ENCODE results near the gene MAGT1. TPM values are rescaled to one million over a fixed set of nuclear protein-coding genes. Genes with fewer than 3 reads are reported as not detected.
"Not testable (repeated sequence)": the region's sequence is repeated elsewhere in the genome, so short reads cannot be mapped to it uniquely, and the experiment has no call there.

Gene MAGT1
- total RNA-seq, 2 experiments from 2014 or later = 35.0 to 40.6 TPM

DNA sequence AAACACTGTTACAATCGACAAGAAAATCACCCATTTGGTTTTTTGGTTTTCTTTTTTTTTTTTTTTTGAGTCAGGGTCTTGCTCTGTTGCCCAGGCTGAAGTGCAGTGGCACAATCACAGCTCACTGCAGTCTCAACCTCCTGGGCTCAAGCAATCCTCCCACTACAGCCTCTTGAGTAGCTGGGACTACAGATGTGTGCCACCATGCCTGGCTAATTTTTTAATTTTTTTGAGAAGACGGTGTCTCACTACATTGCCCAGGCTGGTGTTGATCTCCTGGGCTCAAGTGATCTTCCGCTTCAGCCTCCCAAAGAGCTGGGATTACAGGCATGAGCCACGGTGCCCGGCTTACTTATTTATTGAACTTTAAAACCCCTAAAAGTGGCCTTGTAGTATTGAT, 63.7 kb downstream of the MAGT1 start:
- intact Hi-C loops (cut with DNase I, micrococcal nuclease); H3K27ac Mint-ChIP-seq; DNase-seq; H3K9me3 Mint-ChIP-seq (ENCODE audit: low read depth); H3K4me1 Mint-ChIP-seq; ATAC-seq; H3K27me3 Mint-ChIP-seq; H3K4me3 Mint-ChIP-seq; POLR2A ChIA-PET: not testable (repeated sequence)
- H3K36me3 Mint-ChIP-seq (ENCODE audit: low read depth) = peaks cover 28% of the 10 kb centered on the region
- CTCF ChIA-PET = interaction anchor here (0.6 kb wide), 1 partner anchor 10 kb away, joined by 4 read pairs; no protein-coding TSS in a partner anchor

- DNase-seq; CTCF ChIA-PET; H3K27ac Mint-ChIP-seq; POLR2A ChIA-PET; H3K4me3 Mint-ChIP-seq; H3K4me1 Mint-ChIP-seq; H3K9me3 Mint-ChIP-seq (ENCODE audit: low read depth); H3K27me3 Mint-ChIP-seq; ATAC-seq: not testable (repeated sequence)
- intact Hi-C loops (cut with DNase I, micrococcal nuclease) = loop anchor here in 1 of 2 experiments (10.0 kb wide), 1 partner anchor 47 kb away; no protein-coding TSS in a partner anchor
- peaks cover 27% of the 10 kb centered on the region for H3K36me3 Mint-ChIP-seq (ENCODE audit: low read depth)
Measured at GRCh38 chrX:77821989-77822388, 73.2 kb downstream of the MAGT1 start.

DNA sequence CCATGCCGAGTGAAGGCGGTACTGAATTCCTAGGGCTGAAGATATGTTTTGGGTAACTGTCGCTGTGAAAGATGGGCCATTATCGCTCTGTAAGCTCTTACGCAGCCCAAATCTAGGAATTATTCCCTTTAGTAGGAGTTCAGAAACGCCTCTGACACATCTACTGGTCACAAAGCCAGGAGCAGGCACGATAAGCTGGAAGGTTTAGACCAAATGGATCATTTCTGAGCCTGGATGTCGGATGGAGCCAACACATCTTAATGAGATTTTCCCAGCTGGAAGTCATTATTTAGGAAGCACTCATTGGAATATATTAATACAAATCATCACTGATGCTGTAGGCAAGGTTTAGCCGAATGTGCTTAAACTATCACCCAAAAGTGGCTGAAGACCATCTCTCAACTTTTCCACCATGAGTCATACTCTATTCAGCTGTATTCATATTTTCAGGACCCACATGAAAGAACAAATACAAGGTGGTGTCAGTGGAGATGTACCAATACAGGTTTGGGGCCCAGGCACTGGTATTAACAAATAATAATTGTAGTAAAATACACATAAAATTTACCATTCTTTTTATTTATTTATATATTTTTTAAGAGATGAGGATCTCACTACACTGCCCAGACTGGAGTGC, 75.0 kb downstream of the MAGT1 start:
- Mint-ChIP-seq H3K36me3 (ENCODE audit: low read depth) (peaks cover 18% of the 10 kb centered on the region), H3K4me3 (no peak overlapping the region), H3K27me3 (no peaks in the 10 kb centered on the region), H3K9me3 (ENCODE audit: low read depth) (peaks cover 7% of the 10 kb centered on the region), H3K4me1 (peaks cover 7% of the 10 kb centered on the region), H3K27ac (no peak overlapping the region)
- CTCF ChIA-PET = interaction anchor here (0.6 kb wide), 1 partner anchor 252 kb away, joined by 3 read pairs; no protein-coding TSS in a partner anchor
- intact Hi-C loops (cut with DNase I, micrococcal nuclease) = loop anchor here in 1 of 2 experiments (10.0 kb wide), 1 partner anchor 45 kb away; no protein-coding TSS in a partner anchor
- POLR2A ChIA-PET = no interaction called here
- ATAC-seq (no peak), DNase-seq (no peak)

GRCh38 chrX:77814210-77814609, 81.0 kb downstream of the MAGT1 start:
- CTCF ChIA-PET = interaction anchor here (0.6 kb wide), 1 partner anchor 215 kb away, joined by 3 read pairs; no protein-coding TSS in a partner anchor
- intact Hi-C loops (cut with DNase I, micrococcal nuclease) = no loop called here
- ATAC-seq (no peak), DNase-seq (no peak)
- Mint-ChIP-seq H3K27me3 (no peaks in the 10 kb centered on the region), H3K36me3 (ENCODE audit: low read depth) (no peaks in the 10 kb centered on the region), H3K4me1 (peaks cover 3% of the 10 kb centered on the region), H3K27ac (no peak overlapping the region), H3K4me3 (no peak overlapping the region), H3K9me3 (ENCODE audit: low read depth) (no peaks in the 10 kb centered on the region)
- POLR2A ChIA-PET = no interaction called here

- POLR2A ChIA-PET = no interaction called here
- Mint-ChIP-seq H3K9me3 (ENCODE audit: low read depth) (no peaks in the 10 kb centered on the region), H3K27ac (no peak overlapping the region), H3K4me3 (no peak overlapping the region), H3K27me3 (no peaks in the 10 kb centered on the region), H3K4me1 (no peaks in the 10 kb centered on the region), H3K36me3 (ENCODE audit: low read depth) (no peaks in the 10 kb centered on the region)
- no peak for ATAC-seq
- CTCF ChIA-PET = no interaction called here
- DNase-seq = no peak
- intact Hi-C loops (cut with DNase I, micrococcal nuclease) = no loop called here
Measured at GRCh38 chrX:77802201-77802600, 93.0 kb downstream of the MAGT1 start.

DNA sequence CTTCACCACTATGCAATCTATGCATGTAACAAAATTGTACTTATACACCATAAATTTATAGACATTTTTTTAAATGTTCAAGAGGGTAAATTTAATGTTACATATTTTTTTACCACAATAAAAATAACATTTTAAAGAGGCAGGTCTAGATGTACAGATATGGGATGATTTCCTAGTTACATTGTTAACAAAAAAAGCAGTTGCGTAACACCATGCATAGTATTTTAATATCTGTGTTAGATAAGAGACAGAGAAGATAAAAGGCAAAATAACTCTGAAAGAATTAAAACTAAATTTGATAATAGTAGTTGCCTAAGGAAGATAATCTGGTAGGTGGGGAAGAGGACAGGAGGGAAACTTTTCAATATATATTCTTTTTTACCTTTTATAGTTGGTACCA, 100.1 kb downstream of the MAGT1 start:
- no peaks in the 10 kb centered on the region for H3K36me3 Mint-ChIP-seq (ENCODE audit: low read depth)
- intact Hi-C loops (cut with DNase I, micrococcal nuclease) = no loop called here
- H3K27me3 Mint-ChIP-seq = no peaks in the 10 kb centered on the region
- DNase-seq = no peak
- H3K4me1 Mint-ChIP-seq = no peaks in the 10 kb centered on the region
- H3K27ac Mint-ChIP-seq = no peak overlapping the region
- ChIA-PET POLR2A (no interaction called here), CTCF (no interaction called here)
- no peaks in the 10 kb centered on the region for H3K9me3 Mint-ChIP-seq (ENCODE audit: low read depth)
- H3K4me3 Mint-ChIP-seq = no peak overlapping the region
- ATAC-seq = no peak

- H3K4me3 Mint-ChIP-seq = no peak overlapping the region
- H3K9me3 Mint-ChIP-seq (ENCODE audit: low read depth) = no peaks in the 10 kb centered on the region
- CTCF ChIA-PET = no interaction called here
- ATAC-seq (no peak), DNase-seq (no peak)
- intact Hi-C loops (cut with DNase I, micrococcal nuclease) = no loop called here
- H3K36me3 Mint-ChIP-seq (ENCODE audit: low read depth) = no peaks in the 10 kb centered on the region
- H3K27me3 Mint-ChIP-seq = no peaks in the 10 kb centered on the region
- no peaks in the 10 kb centered on the region for H3K4me1 Mint-ChIP-seq
- POLR2A ChIA-PET = no interaction called here
- no peak overlapping the region for H3K27ac Mint-ChIP-seq
Measured at GRCh38 chrX:77793946-77794345, 101.3 kb downstream of the MAGT1 start.

DNA sequence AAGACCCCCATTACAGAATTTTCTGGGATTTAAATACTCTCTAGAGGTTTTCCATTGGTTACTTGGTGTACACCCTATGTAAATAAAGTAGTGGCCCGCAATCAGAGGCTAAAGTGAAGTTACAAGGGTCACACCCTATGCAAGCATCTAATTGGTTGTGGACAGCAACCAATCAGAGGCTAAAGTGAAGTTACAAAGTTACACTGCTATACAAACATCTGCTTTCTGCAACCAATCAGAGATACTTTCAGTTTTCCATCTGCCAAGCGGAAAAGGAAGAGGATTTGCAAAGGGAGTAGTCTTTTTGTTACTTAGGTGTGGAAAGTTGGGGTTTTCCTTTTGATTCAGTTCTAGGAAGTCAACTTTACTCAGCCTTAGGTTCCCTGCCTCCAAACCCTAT, 107.2 kb downstream of the MAGT1 start:
- Mint-ChIP-seq H3K9me3 (ENCODE audit: low read depth) (no peaks in the 10 kb centered on the region), H3K4me3 (peak overlapping the region; percentile 67), H3K4me1 (peaks cover 19% of the 10 kb centered on the region), H3K27ac (peak overlapping the region; percentile 78), H3K36me3 (ENCODE audit: low read depth) (no peaks in the 10 kb centered on the region), H3K27me3 (no peaks in the 10 kb centered on the region)
- POLR2A ChIA-PET = interaction anchor here (0.6 kb wide), 1 partner anchor 13 kb away, joined by 10 read pairs; no protein-coding TSS in a partner anchor
- peak; percentile 16 for DNase-seq
- CTCF ChIA-PET = no interaction called here
- ATAC-seq = peak; percentile 58
- intact Hi-C loops (cut with DNase I, micrococcal nuclease) = loop anchor here (5.0 to 10.0 kb wide), 2 partner anchors 103 to 314 kb away; partner anchors contain the start of gene PGK1 (in 1 of the 2)

GRCh38 chrX:77786365-77786680, 108.9 kb downstream of the MAGT1 start:
- ATAC-seq (no peak), DNase-seq (no peak)
- ChIA-PET CTCF (no interaction called here), POLR2A (no interaction called here)
- Mint-ChIP-seq H3K27me3 (no peaks in the 10 kb centered on the region), H3K27ac (peak overlapping the region; percentile 100), H3K36me3 (ENCODE audit: low read depth) (peaks cover 3% of the 10 kb centered on the region), H3K4me1 (peaks cover 26% of the 10 kb centered on the region), H3K4me3 (peak overlapping the region; percentile 91), H3K9me3 (ENCODE audit: low read depth) (no peaks in the 10 kb centered on the region)
- intact Hi-C loops (cut with DNase I, micrococcal nuclease) = loop anchor here (1.0 to 10.0 kb wide), 4 partner anchors 102 to 316 kb away; partner anchors contain the start of genes MAGT1 (in 2 of the 2), COX7B (in 1 of the 2) and PGK1 (in 1 of the 2)

GRCh38 chrX:77785486-77786364, 109.5 kb downstream of the MAGT1 start, which contains the start of gene ATRX:
Gene ATRX (minus strand): TSS chrX:77786216. CDS start chrX:77786001, 215 bp downstream.
- CTCF ChIA-PET = no interaction called here
- Mint-ChIP-seq H3K4me1 (peaks cover 26% of the 10 kb centered on the region), H3K36me3 (ENCODE audit: low read depth) (peaks cover 5% of the 10 kb centered on the region), H3K4me3 (peak within 1 kb of the TSS; percentile 91), H3K27ac (peak within 1 kb of the TSS; percentile 100), H3K9me3 (ENCODE audit: low read depth) (no peaks in the 10 kb centered on the region), H3K27me3 (no peaks in the 10 kb centered on the region)
- POLR2A ChIA-PET = no interaction called here
- ATAC-seq = peak; percentile 91
- peak; percentile 84 for DNase-seq
- intact Hi-C loops (cut with DNase I, micrococcal nuclease) = loop anchor here (1.0 to 10.0 kb wide), 4 partner anchors 101 to 317 kb away; partner anchors contain the start of genes MAGT1 (in 2 of the 2), COX7B (in 1 of the 2) and PGK1 (in 1 of the 2)

DNA sequence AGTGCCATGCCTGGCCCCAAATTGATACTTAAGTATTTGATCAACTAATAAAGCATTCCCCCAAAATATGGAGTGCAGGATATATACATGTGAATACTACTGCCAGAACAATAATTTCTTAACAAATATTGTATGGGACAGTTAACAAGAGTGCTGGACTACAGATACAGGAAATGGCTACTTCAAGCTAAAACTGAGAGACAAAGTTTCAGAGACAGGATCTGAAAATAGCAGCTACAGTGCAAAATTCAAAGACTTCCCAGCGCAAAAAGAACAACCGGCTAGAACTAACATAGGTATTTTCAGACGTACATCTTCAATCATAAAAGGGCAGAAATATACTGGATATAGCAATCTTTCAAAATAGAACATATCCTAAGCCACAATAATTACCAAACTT, 115.5 kb downstream of the MAGT1 start:
- DNase-seq (no peak), ATAC-seq (no peak)
- H3K4me3 Mint-ChIP-seq = no peak overlapping the region
- intact Hi-C loops (cut with DNase I, micrococcal nuclease) = loop anchor here in 1 of 2 experiments (10.0 kb wide), 2 partner anchors 45 to 95 kb away; no protein-coding TSS in a partner anchor
- no peaks in the 10 kb centered on the region for H3K27me3 Mint-ChIP-seq
- ChIA-PET POLR2A (no interaction called here), CTCF (no interaction called here)
- peaks cover 17% of the 10 kb centered on the region for H3K36me3 Mint-ChIP-seq (ENCODE audit: low read depth)
- no peaks in the 10 kb centered on the region for H3K9me3 Mint-ChIP-seq (ENCODE audit: low read depth)
- peak overlapping the region; percentile 12 for H3K27ac Mint-ChIP-seq
- peaks cover 33% of the 10 kb centered on the region for H3K4me1 Mint-ChIP-seq
